NT2/D1 (cell line): ENCODE results near the gene SFXN4.

Experiments used
- YY1 ChIP-seq: IDR thresholded peaks from 2 replicates; pipeline ENCODE4 v1.6.1; 2011; ENCODE audit not compliant: insufficient read length, insufficient read depth
- ZNF274 ChIP-seq: IDR thresholded peaks from 2 replicates; pipeline ENCODE4 v1.6.1; 2011; ENCODE audit warnings: mild to moderate bottlenecking, low read depth, low read length

- TF ChIP-seq YY1: no peak
- TF ChIP-seq ZNF274: no peak
These were observed 41.3 kb upstream of the SFXN4 start for GRCh38 chr10:119206603-119207365.
